HCT116 (cell line): ENCODE data around the gene ANKLE1.

ENCODE experiments used
- CTCF ChIP-seq, 3 experiments: fragments of 200-600 bp in 1 of 3; sonication (generic) in 1 of 3; IDR thresholded peaks in 2 of 3; conservative IDR thresholded peaks in 1 of 3; 2 replicates each; pipeline ENCODE4 v1.5.1; 2012 to 2017; ENCODE audit warnings: low read depth in 2 of 3, low read length in 2 of 3, antibody characterized with exemption in 1 of 3, borderline replicate concordance in 1 of 3, control low read depth in 1 of 3, mild to moderate bottlenecking in 1 of 3, mixed read lengths in 1 of 3, mixed run types in 1 of 3, moderate library complexity in 1 of 3; ENCODE audit not compliant: insufficient read depth in 1 of 3
- EZH2 ChIP-seq: fragments of 200-600 bp; sonication (generic); IDR thresholded peaks from 2 replicates; pipeline ENCODE4 v1.6.1; 2017; ENCODE audit warnings: antibody characterized with exemption, mixed run types
- MAX ChIP-seq: IDR thresholded peaks from 2 replicates; pipeline ENCODE4 v1.6.1; 2012
- POLR2A ChIP-seq: IDR thresholded peaks from 2 replicates; pipeline ENCODE4 v1.7.0; 2011; ENCODE audit warnings: borderline replicate concordance; ENCODE audit not compliant: insufficient read depth, insufficient read length; ENCODE audit errors: extremely low read depth
- RAD21 ChIP-seq: IDR thresholded peaks from 2 replicates; pipeline ENCODE4 v1.6.1; 2012; ENCODE audit warnings: low read depth, mild to moderate bottlenecking
- REST ChIP-seq: IDR thresholded peaks from 2 replicates; pipeline ENCODE4 v1.6.1; 2012; ENCODE audit warnings: low read depth
- SRF ChIP-seq: IDR thresholded peaks from 2 replicates; pipeline ENCODE4 v1.6.1; 2012; ENCODE audit warnings: low read depth
- ZNF274 ChIP-seq: fragments of 200-500 bp; sonication (Bioruptor generic); IDR thresholded peaks from 2 replicates; pipeline ENCODE4 v1.6.1; 2014; ENCODE audit warnings: mild to moderate bottlenecking, low read depth, low read length, inconsistent platforms

GRCh38 chr19:17294051-17294891, 12.6 kb downstream of the ANKLE1 start:
- TF ChIP-seq CTCF (IDR thresholded peaks at IDR 0.05 in 2 of 3, conservative IDR thresholded peaks at IDR 0.05 in 1 of 3; ENCODE audit: borderline replicate concordance in 1 of 3, insufficient read depth in 1 of 3, low read depth in 2 of 3, low read length in 2 of 3) = no peak
- no peak for TF ChIP-seq REST
- TF ChIP-seq POLR2A = no peak
- TF ChIP-seq RAD21 = no peak
- TF ChIP-seq MAX = no peak
- no peak for TF ChIP-seq EZH2
- TF ChIP-seq ZNF274 = no peak
- TF ChIP-seq SRF = no peak
